Activated CD8-positive, alpha-beta T cell treated with anti-CD3 and anti-CD28 coated beads for 36 hours (primary cell): ENCODE results near the gene PTP4A1. TPM values are rescaled to one million over a fixed set of nuclear protein-coding genes. Genes with fewer than 3 reads are reported as not detected.

ENCODE experiments used
- ATAC-seq: fragments of 200-7000 bp; cut with Tn5 transposase; one replicate; pipeline ENCODE4 v1.10.0; 2021; ENCODE audit warnings: mild to moderate bottlenecking, moderate library complexity
- CTCF ChIA-PET: fragments of 350-600 bp; sonication (Branson Sonifier 250); formaldehyde crosslinking; loops from one replicate; lab custom pipeline; 2021; ENCODE audit warnings: antibody characterized with exemption; lab: Charles Lee
- POLR2A ChIA-PET: fragments of 350-600 bp; sonication (Branson Sonifier 250); formaldehyde crosslinking; loops from one replicate; lab custom pipeline; 2021; ENCODE audit warnings: antibody characterized with exemption; lab: Charles Lee
- DNase-seq: peaks from one replicate; pipeline ENCODE4 v3.0.0-alpha.2; 2020
- H3K27ac Mint-ChIP-seq: one replicate; pipeline ENCODE4 v1.8.0; 2021; ENCODE audit warnings: mild to moderate bottlenecking, mixed read lengths
- H3K27me3 Mint-ChIP-seq: one replicate; pipeline ENCODE4 v1.8.0; 2021; ENCODE audit warnings: mixed read lengths
- H3K36me3 Mint-ChIP-seq: one replicate; pipeline ENCODE4 v1.8.0; 2021; ENCODE audit warnings: low read depth, mixed read lengths
- H3K4me1 Mint-ChIP-seq: one replicate; pipeline ENCODE4 v1.8.0; 2021; ENCODE audit warnings: low read depth, mixed read lengths
- H3K4me3 Mint-ChIP-seq: one replicate; pipeline ENCODE4 v1.8.0; 2021; ENCODE audit warnings: mild to moderate bottlenecking, moderate library complexity, mixed read lengths
- H3K9me3 Mint-ChIP-seq: one replicate; pipeline ENCODE4 v1.8.0; 2021; ENCODE audit warnings: mixed read lengths
- CTCF ChIP-seq: fragments of 200-600 bp; IDR thresholded peaks from one replicate; pipeline ENCODE4 v1.8.0; 2022; ENCODE audit warnings: antibody characterized with exemption, mild to moderate bottlenecking
- intact Hi-C: fragments of 100-400 bp; cut with micrococcal nuclease; formaldehyde crosslinking; loops from one replicate; pipeline ENCODE4 v1.10.0; 2022
- total RNA-seq, 2 experiments: library from RNA; stranded (reverse); gene quantifications; one replicate each; pipeline ENCODE4 v1.2.3, GENCODE V29; 2021

The PTP4A1 gene
- total RNA-seq, 2 experiments from 2014 or later, result 52.6 to 54.7 TPM

- no peaks in the 10 kb centered on the region for H3K36me3 Mint-ChIP-seq
- ChIA-PET CTCF (no interaction called here), POLR2A (no interaction called here)
- no peaks in the 10 kb centered on the region for H3K27me3 Mint-ChIP-seq
- no peak overlapping the region for H3K27ac Mint-ChIP-seq
- H3K4me3 Mint-ChIP-seq, result no peak overlapping the region
- peaks cover 14% of the 10 kb centered on the region for H3K4me1 Mint-ChIP-seq
- no peak for ATAC-seq
- no peak for DNase-seq
- no peaks in the 10 kb centered on the region for H3K9me3 Mint-ChIP-seq
- intact Hi-C loops, result no loop called here
- no peak for TF ChIP-seq CTCF
Observed at GRCh38 chr6:63527658-63528514, 44.4 kb upstream of the PTP4A1 start.

- intact Hi-C loops, result no loop called here
- H3K27ac Mint-ChIP-seq, result peak overlapping the region; percentile 88
- DNase-seq (peak; percentile 4), ATAC-seq (peak; percentile 83)
- ChIA-PET POLR2A (no interaction called here), CTCF (no interaction called here)
- peaks cover 14% of the 10 kb centered on the region for H3K4me1 Mint-ChIP-seq
- no peaks in the 10 kb centered on the region for H3K27me3 Mint-ChIP-seq
- no peaks in the 10 kb centered on the region for H3K36me3 Mint-ChIP-seq
- H3K9me3 Mint-ChIP-seq, result no peaks in the 10 kb centered on the region
- no peak for TF ChIP-seq CTCF
- peak overlapping the region; percentile 30 for H3K4me3 Mint-ChIP-seq
Observed at GRCh38 chr6:63529498-63529897, 42.8 kb upstream of the PTP4A1 start.

GRCh38 chr6:63530182-63530581 lies 42.1 kb upstream of the PTP4A1 start:
- Mint-ChIP-seq H3K4me3 (no peak overlapping the region), H3K9me3 (no peaks in the 10 kb centered on the region), H3K4me1 (peaks cover 13% of the 10 kb centered on the region), H3K27ac (no peak overlapping the region), H3K27me3 (no peaks in the 10 kb centered on the region), H3K36me3 (no peaks in the 10 kb centered on the region)
- TF ChIP-seq CTCF, result no peak
- POLR2A ChIA-PET, result no interaction called here
- intact Hi-C loops, result no loop called here
- CTCF ChIA-PET, result no interaction called here
- DNase-seq (no peak), ATAC-seq (no peak)

- DNase-seq, result no peak
- CTCF ChIA-PET, result no interaction called here
- no peaks in the 10 kb centered on the region for H3K36me3 Mint-ChIP-seq
- TF ChIP-seq CTCF, result no peak
- POLR2A ChIA-PET, result no interaction called here
- H3K27me3 Mint-ChIP-seq, result peaks cover 1% of the 10 kb centered on the region
- ATAC-seq, result no peak
- H3K4me1 Mint-ChIP-seq, result peaks cover 11% of the 10 kb centered on the region
- H3K27ac Mint-ChIP-seq, result no peak overlapping the region
- no peaks in the 10 kb centered on the region for H3K9me3 Mint-ChIP-seq
- intact Hi-C loops, result no loop called here
- no peak overlapping the region for H3K4me3 Mint-ChIP-seq
Observed at GRCh38 chr6:63530991-63531390, 41.3 kb upstream of the PTP4A1 start.

- DNase-seq (no peak), ATAC-seq (no peak)
- Mint-ChIP-seq H3K27ac (no peak overlapping the region), H3K27me3 (peaks cover 1% of the 10 kb centered on the region), H3K9me3 (no peaks in the 10 kb centered on the region), H3K4me3 (no peak overlapping the region), H3K4me1 (peaks cover 8% of the 10 kb centered on the region), H3K36me3 (no peaks in the 10 kb centered on the region)
- intact Hi-C loops, result no loop called here
- CTCF ChIA-PET, result no interaction called here
- TF ChIP-seq CTCF, result no peak
- POLR2A ChIA-PET, result no interaction called here
Observed at GRCh38 chr6:63533026-63533425, 39.3 kb upstream of the PTP4A1 start.
